ENCODE data around the gene CAPZB.

CAPZB gene

DNA sequence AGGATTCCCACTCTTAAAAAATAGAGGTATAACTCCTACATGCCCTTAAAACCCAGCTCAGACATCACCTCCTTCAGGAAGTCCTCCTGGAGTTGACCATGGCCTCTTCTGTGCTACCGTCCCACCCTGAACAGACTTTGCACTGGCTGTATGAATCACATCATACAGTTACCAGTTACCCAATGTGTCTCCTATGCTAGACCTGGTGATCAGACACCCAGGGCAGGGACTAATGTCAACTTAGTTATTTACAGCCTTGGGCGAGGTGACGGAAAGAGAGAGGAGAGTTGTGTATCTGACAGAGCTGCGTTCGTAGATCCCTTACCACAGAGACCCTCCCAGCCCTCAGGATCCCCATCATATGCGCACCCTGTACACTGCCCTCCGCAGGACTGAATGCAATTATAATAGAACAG, 100.6 kb downstream of the CAPZB start:
- Histone ChIP-seq H3K27ac (no peak overlapping the region), H3K9me3 (ENCODE audit: severe bottlenecking) (no peaks in the 10 kb centered on the region), H3K36me3 (peaks cover 27% of the 10 kb centered on the region), H3K27me3 (ENCODE audit: insufficient read depth, low read depth, severe bottlenecking) (no peaks in the 10 kb centered on the region), H3K4me3 (ENCODE audit: low read depth, low read length) (no peak overlapping the region)
- TF ChIP-seq, protein P1, sequence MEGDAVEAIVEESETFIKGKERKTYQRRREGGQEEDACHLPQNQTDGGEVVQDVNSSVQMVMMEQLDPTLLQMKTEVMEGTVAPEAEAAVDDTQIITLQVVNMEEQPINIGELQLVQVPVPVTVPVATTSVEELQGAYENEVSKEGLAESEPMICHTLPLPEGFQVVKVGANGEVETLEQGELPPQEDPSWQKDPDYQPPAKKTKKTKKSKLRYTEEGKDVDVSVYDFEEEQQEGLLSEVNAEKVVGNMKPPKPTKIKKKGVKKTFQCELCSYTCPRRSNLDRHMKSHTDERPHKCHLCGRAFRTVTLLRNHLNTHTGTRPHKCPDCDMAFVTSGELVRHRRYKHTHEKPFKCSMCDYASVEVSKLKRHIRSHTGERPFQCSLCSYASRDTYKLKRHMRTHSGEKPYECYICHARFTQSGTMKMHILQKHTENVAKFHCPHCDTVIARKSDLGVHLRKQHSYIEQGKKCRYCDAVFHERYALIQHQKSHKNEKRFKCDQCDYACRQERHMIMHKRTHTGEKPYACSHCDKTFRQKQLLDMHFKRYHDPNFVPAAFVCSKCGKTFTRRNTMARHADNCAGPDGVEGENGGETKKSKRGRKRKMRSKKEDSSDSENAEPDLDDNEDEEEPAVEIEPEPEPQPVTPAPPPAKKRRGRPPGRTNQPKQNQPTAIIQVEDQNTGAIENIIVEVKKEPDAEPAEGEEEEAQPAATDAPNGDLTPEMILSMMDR (IDR thresholded peaks at IDR 0.05; ENCODE audit: low read depth, low read length): no peak
- DNase-seq: no peak

DNA sequence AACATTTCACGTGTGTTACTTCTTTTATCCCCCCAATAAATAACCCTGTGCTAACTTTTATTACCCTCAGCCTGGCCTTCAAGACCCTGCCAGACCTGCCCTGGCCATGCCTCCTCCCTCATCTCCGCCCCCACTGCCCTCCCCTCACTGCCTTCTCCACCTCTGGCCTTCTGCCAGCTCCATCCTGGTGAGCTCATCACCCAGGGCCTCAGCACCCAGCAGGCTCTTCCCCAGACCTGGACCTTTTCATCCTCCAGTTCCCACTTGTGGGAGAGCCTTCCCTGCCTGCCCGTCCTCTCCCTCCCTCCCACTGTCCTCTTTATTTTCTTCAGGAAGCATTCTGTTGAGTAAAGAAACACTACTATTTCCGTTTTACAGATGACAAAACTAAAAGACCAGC, 101.2 kb downstream of the CAPZB start:
- no peak overlapping the region for H3K27ac ChIP-seq
- TF ChIP-seq, protein P1 (IDR thresholded peaks at IDR 0.05; ENCODE audit: low read depth, low read length): no peak
- H3K27me3 ChIP-seq (ENCODE audit: insufficient read depth, low read depth, severe bottlenecking): no peaks in the 10 kb centered on the region
- DNase-seq: no peak
- no peak overlapping the region for H3K4me3 ChIP-seq (ENCODE audit: low read depth, low read length)
- no peaks in the 10 kb centered on the region for H3K9me3 ChIP-seq (ENCODE audit: severe bottlenecking)
- H3K36me3 ChIP-seq: peaks cover 29% of the 10 kb centered on the region

GRCh38 chr1:19382222-19382621, 103.1 kb downstream of the CAPZB start:
- Histone ChIP-seq H3K27me3 (ENCODE audit: insufficient read depth, low read depth, severe bottlenecking) (no peaks in the 10 kb centered on the region), H3K9me3 (ENCODE audit: severe bottlenecking) (no peaks in the 10 kb centered on the region), H3K36me3 (peaks cover 31% of the 10 kb centered on the region), H3K27ac (no peak overlapping the region), H3K4me3 (ENCODE audit: low read depth, low read length) (no peak overlapping the region)
- DNase-seq: no peak
- TF ChIP-seq, protein P1 (IDR thresholded peaks at IDR 0.05; ENCODE audit: low read depth, low read length): no peak

GRCh38 chr1:19381261-19381660, 104.1 kb downstream of the CAPZB start:
- H3K27ac ChIP-seq: no peak overlapping the region
- TF ChIP-seq, protein P1 (IDR thresholded peaks at IDR 0.05; ENCODE audit: low read depth, low read length): no peak
- H3K9me3 ChIP-seq (ENCODE audit: severe bottlenecking): peaks cover 7% of the 10 kb centered on the region
- DNase-seq: no peak
- H3K4me3 ChIP-seq (ENCODE audit: low read depth, low read length): no peak overlapping the region
- H3K36me3 ChIP-seq: peaks cover 40% of the 10 kb centered on the region
- H3K27me3 ChIP-seq (ENCODE audit: insufficient read depth, low read depth, severe bottlenecking): no peaks in the 10 kb centered on the region

DNA sequence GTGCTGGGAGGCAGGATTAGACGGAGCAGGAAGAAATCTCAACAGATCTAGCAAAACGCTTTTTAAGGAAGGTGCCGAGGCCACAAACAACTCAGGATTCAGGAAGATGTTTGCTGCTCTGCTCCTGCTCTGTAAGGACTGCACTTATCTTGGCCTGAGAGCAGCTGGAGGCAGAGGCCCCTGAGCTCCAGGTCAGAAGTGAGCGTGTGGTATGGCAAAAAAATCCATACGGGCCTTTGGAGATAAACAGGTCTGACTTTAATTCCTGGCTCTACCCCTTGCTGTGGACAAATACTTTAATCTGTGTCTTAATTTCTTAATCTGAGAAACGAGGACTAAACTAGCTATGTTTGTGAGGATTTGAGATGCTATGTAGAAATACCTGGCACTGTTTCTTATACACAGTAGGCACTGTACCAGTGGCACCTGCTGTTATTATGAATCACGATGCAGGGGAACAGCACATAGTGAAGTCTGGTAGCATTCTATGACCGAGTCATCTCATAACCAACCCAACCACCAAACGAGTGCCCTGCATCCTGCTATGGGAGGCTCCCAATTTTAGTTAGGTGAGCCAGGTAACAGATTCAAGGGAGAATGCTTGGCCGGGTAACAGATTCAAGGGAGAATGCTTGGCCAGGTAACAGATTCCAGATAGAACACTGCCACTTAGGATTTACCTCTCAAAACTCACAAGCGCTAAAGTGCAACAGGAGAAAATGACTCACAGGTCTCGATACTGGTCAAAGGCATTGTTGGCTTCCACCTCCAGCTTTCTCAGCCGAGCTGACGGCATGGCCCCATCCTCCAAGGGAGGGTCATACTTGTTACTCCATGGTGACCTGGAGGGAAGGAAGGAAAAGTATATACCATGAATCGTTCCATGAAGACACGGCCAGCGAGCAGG, 107.3 kb downstream of the CAPZB start:
- DNase-seq: peak; percentile 39
- Histone ChIP-seq H3K36me3 (peaks cover 43% of the 10 kb centered on the region), H3K4me3 (ENCODE audit: low read depth, low read length) (no peak overlapping the region), H3K9me3 (ENCODE audit: severe bottlenecking) (peaks cover 7% of the 10 kb centered on the region), H3K27ac (peak overlapping the region; percentile 25), H3K27me3 (ENCODE audit: insufficient read depth, low read depth, severe bottlenecking) (no peaks in the 10 kb centered on the region)
- TF ChIP-seq, protein P1 (IDR thresholded peaks at IDR 0.05; ENCODE audit: low read depth, low read length): no peak

Data from WERI-Rb-1 (cell line).